Thyroid gland (tissue), 4 donors: ENCODE measurements around the gene KRTAP19-6. TPM values are rescaled to one million over a fixed set of nuclear protein-coding genes. Genes with fewer than 3 reads are reported as not detected.
"Not testable (repeated sequence)": the region's sequence is repeated elsewhere in the genome, so short reads cannot be mapped to it uniquely, and the experiment has no call there.

Experiments used
- DNase-seq, 2 donors: peaks; one replicate each; pipeline ENCODE4 v3.0.0-alpha.2; 2019
- H3K27ac ChIP-seq, 3 donors: fragments of 200-600 bp; sonication (generic); 1 replicate in 2 of 3; 2 replicates in 1 of 3; pipeline ENCODE4 v1.5.1; 2016 to 2019; ENCODE audit warnings: mild to moderate bottlenecking in 1 of 3, moderate library complexity in 1 of 3
- H3K27me3 ChIP-seq: fragments of 200-600 bp; sonication (generic); one replicate; pipeline ENCODE4 v1.5.1; 2019
- H3K36me3 ChIP-seq, 2 donors: fragments of 200-600 bp; sonication (generic); one replicate each; pipeline ENCODE4 v1.5.1; 2016 to 2019
- H3K4me1 ChIP-seq, 2 donors: fragments of 200-600 bp; sonication (generic); one replicate each; pipeline ENCODE4 v1.5.1; 2017 to 2019
- H3K4me3 ChIP-seq, 3 donors: fragments of 200-600 bp; sonication (generic); replicated peaks in 1 of 3; 1 replicate in 2 of 3; 2 replicates in 1 of 3; pipeline ENCODE4 v1.5.1; 2016; ENCODE audit warnings: mild to moderate bottlenecking in 1 of 3
- H3K9me3 ChIP-seq: fragments of 200-600 bp; sonication (generic); one replicate; pipeline ENCODE4 v1.5.1; 2017
- POLR2A ChIP-seq, 2 donors: fragments of 450-650 bp; IDR thresholded peaks; one replicate each; pipeline ENCODE4 v1.6.1; 2017; ENCODE audit warnings: antibody characterized with exemption in 2 of 2, mild to moderate bottlenecking in 2 of 2, moderate library complexity in 1 of 2
- WGBS, 2 donors: methylation state at CpG; one replicate each; pipeline ENCODE4 v1.1.5; 2017; 5-methylcytosine and 5-hydroxymethylcytosine counted together
- intact Hi-C: fragments of 100-400 bp; cut with DNase I; formaldehyde crosslinking; loops from one replicate; pipeline ENCODE4 v1.15.1; 2023
- small RNA-seq: library from RNA; depleted of rRNA; stranded (forward); fragments of <200 nt; gene quantifications from one replicate; pipeline ENCODE3, GENCODE V24; 2016
- total RNA-seq, 4 donors: library from RNA; depleted of rRNA; stranded (reverse); fragments of >200 nt; gene quantifications; one replicate each; pipeline ENCODE4 v1.2.3, GENCODE V29; 2016
- TF ChIP-seq, protein P1 (sequence below), 6 experiments: fragments of 200-600 bp in 3 of 6; fragments of 450-650 bp in 3 of 6; sonication (generic) in 3 of 6; IDR thresholded peaks; one replicate each; pipeline ENCODE4 v1.5.1; 2016 to 2019; ENCODE audit warnings: antibody characterized with exemption in 6 of 6, mild to moderate bottlenecking in 2 of 6, inconsistent platforms in 1 of 6, moderate library complexity in 1 of 6

KRTAP19-6 gene
- total RNA-seq, 4 donors from 2014 or later = not detected

DNA sequence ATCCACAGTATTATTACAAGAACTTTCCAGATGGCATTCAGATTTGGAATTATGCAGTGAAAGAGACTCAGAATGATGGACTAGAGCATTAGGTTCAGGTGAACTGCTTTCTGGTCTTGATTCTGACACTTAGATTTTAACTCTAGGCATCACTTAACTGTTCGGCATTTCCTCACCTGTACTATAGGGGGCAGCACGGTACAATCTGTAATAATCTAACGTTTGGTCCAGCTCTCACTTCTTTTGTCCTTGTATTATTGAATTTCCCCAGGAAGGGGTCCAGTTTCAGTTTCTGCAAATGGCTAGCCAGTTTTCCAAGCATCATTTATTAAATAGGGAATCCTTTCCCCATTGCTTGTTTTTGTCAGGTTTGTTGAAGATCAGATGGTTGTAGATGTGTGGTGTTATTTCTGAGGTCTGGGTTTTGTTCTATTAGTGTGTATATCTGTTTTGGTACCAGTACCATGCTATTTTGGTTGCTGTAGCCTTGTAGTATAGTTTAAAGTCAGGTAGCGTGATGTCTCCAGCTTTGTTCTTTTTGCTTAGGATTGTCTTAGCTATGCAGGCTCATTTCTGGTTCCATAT is 36.0 kb downstream of the KRTAP19-6 start:
- H3K4me1 ChIP-seq, H3K36me3 ChIP-seq, intact Hi-C loops, H3K27me3 ChIP-seq, H3K9me3 ChIP-seq, H3K4me3 ChIP-seq, H3K27ac ChIP-seq: not testable (repeated sequence)
- peak; percentile 18 to 20 for DNase-seq
- TF ChIP-seq, protein P1, sequence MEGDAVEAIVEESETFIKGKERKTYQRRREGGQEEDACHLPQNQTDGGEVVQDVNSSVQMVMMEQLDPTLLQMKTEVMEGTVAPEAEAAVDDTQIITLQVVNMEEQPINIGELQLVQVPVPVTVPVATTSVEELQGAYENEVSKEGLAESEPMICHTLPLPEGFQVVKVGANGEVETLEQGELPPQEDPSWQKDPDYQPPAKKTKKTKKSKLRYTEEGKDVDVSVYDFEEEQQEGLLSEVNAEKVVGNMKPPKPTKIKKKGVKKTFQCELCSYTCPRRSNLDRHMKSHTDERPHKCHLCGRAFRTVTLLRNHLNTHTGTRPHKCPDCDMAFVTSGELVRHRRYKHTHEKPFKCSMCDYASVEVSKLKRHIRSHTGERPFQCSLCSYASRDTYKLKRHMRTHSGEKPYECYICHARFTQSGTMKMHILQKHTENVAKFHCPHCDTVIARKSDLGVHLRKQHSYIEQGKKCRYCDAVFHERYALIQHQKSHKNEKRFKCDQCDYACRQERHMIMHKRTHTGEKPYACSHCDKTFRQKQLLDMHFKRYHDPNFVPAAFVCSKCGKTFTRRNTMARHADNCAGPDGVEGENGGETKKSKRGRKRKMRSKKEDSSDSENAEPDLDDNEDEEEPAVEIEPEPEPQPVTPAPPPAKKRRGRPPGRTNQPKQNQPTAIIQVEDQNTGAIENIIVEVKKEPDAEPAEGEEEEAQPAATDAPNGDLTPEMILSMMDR (IDR thresholded peaks at IDR 0.05) = peak in 5 of 6 experiments; percentile 18 to 59 (median 50)
- 28 to 35% methylated on average over 4 of the region's 4 CpGs for WGBS, 2 donors

DNA sequence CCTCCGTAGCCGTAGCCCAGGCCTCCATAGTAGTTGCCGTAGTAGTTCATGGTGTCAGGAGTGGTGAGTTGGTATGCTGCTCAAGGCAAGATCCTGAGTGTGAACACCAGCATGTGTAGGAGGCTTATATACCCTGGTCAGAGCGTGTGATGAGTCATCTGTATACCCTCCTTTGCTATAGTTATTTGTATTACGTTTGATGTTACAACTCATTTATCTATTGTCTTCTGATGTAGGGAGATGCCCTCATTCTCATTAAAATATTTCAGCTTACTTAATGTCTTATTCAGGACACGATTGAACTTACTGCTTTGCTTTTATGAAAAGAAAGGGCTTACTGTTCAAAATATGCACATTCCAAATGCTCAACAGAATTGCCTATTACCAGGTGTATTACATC is 39.6 kb downstream of the KRTAP19-6 start, which contains the start of gene KRTAP19-5:
KRTAP19-5 (minus strand) TSS at position 101 of the 400 bp plus-strand sequence; CDS start at position 50, 51 bp downstream.
- no peaks in the 10 kb centered on the region for H3K9me3 ChIP-seq
- intact Hi-C loops = no loop called here
- 92 to 94% methylated on average over 6 of the region's 6 CpGs for WGBS, 2 donors

DNA sequence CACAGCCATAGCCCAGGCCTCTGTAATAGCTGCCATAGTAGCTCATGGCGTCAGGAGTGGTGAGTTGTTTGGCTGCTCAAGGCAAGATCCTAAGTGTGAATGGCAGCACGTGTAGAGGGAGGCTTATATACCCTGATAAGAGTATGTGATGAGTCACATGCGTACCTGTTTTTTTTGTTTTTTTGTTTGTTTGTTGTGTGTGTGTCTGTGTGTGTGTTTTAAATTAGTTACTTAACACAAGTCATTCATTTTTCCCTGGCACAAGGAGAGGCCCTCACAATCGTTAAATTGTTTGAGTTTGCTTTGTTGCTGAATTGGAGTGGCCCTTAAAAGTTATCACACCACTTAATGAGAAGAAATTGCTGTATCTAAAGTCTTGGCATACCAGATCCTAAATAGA is 44.6 kb downstream of the KRTAP19-6 start, which contains the start of gene KRTAP19-4:
KRTAP19-4 (minus strand) TSS at position 101 of the 400 bp plus-strand sequence; CDS start at position 46, 55 bp downstream.
- no peak within 1 kb of the TSS for H3K4me3 ChIP-seq
- 74 to 75% methylated on average over 4 of the region's 4 CpGs for WGBS, 2 donors
- no peak for TF ChIP-seq POLR2A (IDR thresholded peaks at IDR 0.05)
- TF ChIP-seq, protein P1 (IDR thresholded peaks at IDR 0.05) = no peak
- H3K36me3 ChIP-seq = no peaks in the 10 kb centered on the region
- H3K27ac ChIP-seq = no peak within 1 kb of the TSS
- intact Hi-C loops = no loop called here
- H3K27me3 ChIP-seq = no peaks in the 10 kb centered on the region
- H3K4me1 ChIP-seq = no peaks in the 10 kb centered on the region
- no peak for DNase-seq
- no peaks in the 10 kb centered on the region for H3K9me3 ChIP-seq

More for the DNA sequence above, 39.6 kb downstream of the KRTAP19-6 start, which contains the start of gene KRTAP19-5:
- no peak within 1 kb of the TSS for H3K4me3 ChIP-seq
- H3K4me1 ChIP-seq = no peaks in the 10 kb centered on the region
- no peaks in the 10 kb centered on the region for H3K36me3 ChIP-seq
- H3K27ac ChIP-seq = no peak within 1 kb of the TSS
- DNase-seq = no peak
- H3K27me3 ChIP-seq = no peaks in the 10 kb centered on the region
- TF ChIP-seq POLR2A (IDR thresholded peaks at IDR 0.05) = no peak
- TF ChIP-seq, protein P1 (IDR thresholded peaks at IDR 0.05) = no peak

DNA sequence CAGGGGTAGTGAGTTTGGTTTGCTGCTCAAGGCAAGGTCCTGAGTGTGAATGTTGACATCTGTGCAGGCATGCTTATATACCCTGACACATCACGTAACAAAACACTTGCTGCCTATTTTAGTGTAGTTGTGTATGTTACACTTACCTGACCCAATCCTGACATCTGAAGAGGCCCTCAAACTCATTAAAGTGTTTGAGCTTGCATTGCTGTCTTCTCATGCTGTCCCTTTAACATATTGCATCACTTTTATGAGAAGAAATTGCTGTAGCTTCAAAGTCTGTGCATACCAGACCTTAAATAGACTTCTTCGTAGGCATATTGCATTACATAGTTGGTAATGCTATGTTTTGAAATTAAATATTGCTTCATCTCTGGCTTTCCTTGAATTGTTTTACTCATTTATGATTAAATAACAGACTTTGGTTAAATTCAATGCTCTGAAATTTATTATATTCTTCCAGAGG is 49.7 kb downstream of the KRTAP19-6 start, which contains the start of gene KRTAP19-3:
KRTAP19-3 (minus strand) TSS at position 51 of the 466 bp plus-strand sequence. CDS start 56 bp downstream, outside the sequence.
- intact Hi-C loops = no loop called here
- no peak within 1 kb of the TSS for H3K27ac ChIP-seq
- no peak for TF ChIP-seq POLR2A (IDR thresholded peaks at IDR 0.05)
- TF ChIP-seq, protein P1 (IDR thresholded peaks at IDR 0.05) = no peak
- no peak within 1 kb of the TSS for H3K4me3 ChIP-seq
- WGBS, 2 donors = 82 to 93% methylated on average over 2 of the region's 2 CpGs
- no peak for DNase-seq
- H3K27me3 ChIP-seq = no peaks in the 10 kb centered on the region
- H3K9me3 ChIP-seq = no peaks in the 10 kb centered on the region
- H3K4me1 ChIP-seq = no peaks in the 10 kb centered on the region
- H3K36me3 ChIP-seq = no peaks in the 10 kb centered on the region

Small RNA genes lying within 50 kb of the gene (small RNA-seq; reads per million reads assigned to genes)
- not detected for gene AP000567.1
- gene KRTAP19-10P = not detected
- gene KRTAP19-11P = not detected
- not detected for gene KRTAP19-9P
- gene KRTAP22-2 = not detected

Other genes starting within 250 kb of the KRTAP19-6 start
- not detected for gene KRTAP26-1, start 221.5 kb downstream of the KRTAP19-6 start, total RNA-seq
- gene KRTAP27-1, start 204.2 kb downstream of the KRTAP19-6 start, total RNA-seq = not detected
- gene KRTAP23-1, start 193.3 kb downstream of the KRTAP19-6 start, total RNA-seq = not detected
- not detected for gene KRTAP13-2, start 169.6 kb downstream of the KRTAP19-6 start, total RNA-seq
- gene KRTAP13-1, start 145.8 kb downstream of the KRTAP19-6 start, total RNA-seq = not detected
- not detected for gene KRTAP13-3, start 115.9 kb downstream of the KRTAP19-6 start, total RNA-seq
- gene KRTAP13-4, start 111.6 kb downstream of the KRTAP19-6 start, total RNA-seq = not detected
- not detected for gene KRTAP15-1, start 101.6 kb downstream of the KRTAP19-6 start, total RNA-seq
- gene KRTAP19-1, start 61.5 kb downstream of the KRTAP19-6 start, total RNA-seq = not detected
- gene KRTAP19-2, start 54.4 kb downstream of the KRTAP19-6 start, total RNA-seq = not detected
- not detected for gene KRTAP19-3, start 49.9 kb downstream of the KRTAP19-6 start, total RNA-seq
- not detected for gene KRTAP19-4, start 44.7 kb downstream of the KRTAP19-6 start, total RNA-seq
- gene KRTAP19-5, start 39.7 kb downstream of the KRTAP19-6 start, total RNA-seq = not detected
- gene KRTAP19-7, start 19.4 kb upstream of the KRTAP19-6 start, total RNA-seq = not detected
- not detected for gene KRTAP22-2, start 48.5 kb upstream of the KRTAP19-6 start, total RNA-seq
- gene KRTAP6-3, start 50.6 kb upstream of the KRTAP19-6 start, total RNA-seq = not detected
- gene KRTAP6-2, start 57.0 kb upstream of the KRTAP19-6 start, total RNA-seq = not detected
- not detected for gene KRTAP22-1, start 59.2 kb upstream of the KRTAP19-6 start, total RNA-seq
- not detected for gene KRTAP6-1, start 72.1 kb upstream of the KRTAP19-6 start, total RNA-seq
- not detected for gene KRTAP20-1, start 74.6 kb upstream of the KRTAP19-6 start, total RNA-seq
- gene KRTAP20-4, start 78.8 kb upstream of the KRTAP19-6 start, total RNA-seq = not detected
- not detected for gene KRTAP20-2, start 93.3 kb upstream of the KRTAP19-6 start, total RNA-seq
- not detected for gene KRTAP20-3, start 101.0 kb upstream of the KRTAP19-6 start, total RNA-seq
- gene KRTAP21-3, start 176.9 kb upstream of the KRTAP19-6 start, total RNA-seq = not detected
- gene KRTAP21-2, start 205.4 kb upstream of the KRTAP19-6 start, total RNA-seq = not detected
- gene KRTAP21-1, start 213.6 kb upstream of the KRTAP19-6 start, total RNA-seq = not detected